ENCODE measurements around the gene SAMD15. TPM values are rescaled to one million over a fixed set of nuclear protein-coding genes. Genes with fewer than 3 reads are reported as not detected.

SAMD15 gene
- total RNA-seq, 1 donor from 2014 or later, result 2.1 TPM

DNA sequence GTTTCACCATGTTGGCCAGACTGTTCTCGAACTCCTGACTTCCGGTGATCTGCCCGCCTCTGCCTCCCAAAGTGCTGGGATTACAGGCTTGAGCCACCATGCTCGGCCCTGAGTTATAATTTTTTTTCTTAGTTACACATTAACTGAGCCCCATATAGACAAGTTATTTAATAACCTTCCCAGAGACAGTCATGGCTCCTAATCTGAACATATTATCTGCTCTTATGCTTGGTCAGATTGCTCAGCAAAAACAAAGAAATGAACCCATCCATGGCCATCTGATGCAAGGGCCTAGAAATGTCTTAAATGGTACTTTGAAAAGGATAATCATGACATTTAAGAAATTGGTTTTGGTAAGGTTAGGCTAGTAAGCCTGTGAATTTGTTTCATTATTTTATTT is 13.0 kb downstream of the SAMD15 start:
- H3K9me3 Mint-ChIP-seq (ENCODE audit: unreplicated experiment), result no peaks in the 10 kb centered on the region
- no peaks in the 10 kb centered on the region for H3K4me1 Mint-ChIP-seq (ENCODE audit: low read depth, unreplicated experiment)
- H3K9me3 ChIP-seq (ENCODE audit: insufficient read depth, low read depth, low read length), result no peaks in the 10 kb centered on the region
- no peak overlapping the region for H3K4me3 ChIP-seq (ENCODE audit: insufficient read depth, low read depth, low read length)
- H3K79me2 ChIP-seq (ENCODE audit: insufficient read depth, low read length), result no peaks in the 10 kb centered on the region
- no peak for FAIRE-seq
- no peaks in the 10 kb centered on the region for H3K27me3 Mint-ChIP-seq (ENCODE audit: low read depth, unreplicated experiment)
- no peaks in the 10 kb centered on the region for H3K27me3 ChIP-seq (ENCODE audit: insufficient read depth, low read length)
- no peak overlapping the region for H3K4me3 Mint-ChIP-seq (ENCODE audit: unreplicated experiment)
- H3K4me1 ChIP-seq (ENCODE audit: insufficient read depth, low read length), result no peaks in the 10 kb centered on the region
- H3K36me3 ChIP-seq (ENCODE audit: insufficient read depth, low read length), result no peaks in the 10 kb centered on the region
- H3K27ac ChIP-seq (ENCODE audit: low read depth, low read length), result no peak overlapping the region
- H4K20me1 ChIP-seq (ENCODE audit: insufficient read depth, low read length), result no peaks in the 10 kb centered on the region
- no peak overlapping the region for H3K4me2 ChIP-seq (ENCODE audit: low read length)
- no peak overlapping the region for H3K27ac Mint-ChIP-seq (ENCODE audit: unreplicated experiment)
- H3K9ac ChIP-seq (ENCODE audit: low read length), result no peak overlapping the region
- TF ChIP-seq CTCF (IDR thresholded peaks at IDR 0.05; ENCODE audit: insufficient read depth, low read depth, low read length), result no peak
- no peak for TF ChIP-seq EZH2 (IDR thresholded peaks at IDR 0.05; ENCODE audit: insufficient read depth, low read length)
- DNase-seq (ENCODE audit: low read depth), result no peak
- no peak overlapping the region for H2AFZ ChIP-seq (ENCODE audit: low read depth, low read length)
- H3K36me3 Mint-ChIP-seq (ENCODE audit: low read depth, unreplicated experiment), result no peaks in the 10 kb centered on the region

DNA sequence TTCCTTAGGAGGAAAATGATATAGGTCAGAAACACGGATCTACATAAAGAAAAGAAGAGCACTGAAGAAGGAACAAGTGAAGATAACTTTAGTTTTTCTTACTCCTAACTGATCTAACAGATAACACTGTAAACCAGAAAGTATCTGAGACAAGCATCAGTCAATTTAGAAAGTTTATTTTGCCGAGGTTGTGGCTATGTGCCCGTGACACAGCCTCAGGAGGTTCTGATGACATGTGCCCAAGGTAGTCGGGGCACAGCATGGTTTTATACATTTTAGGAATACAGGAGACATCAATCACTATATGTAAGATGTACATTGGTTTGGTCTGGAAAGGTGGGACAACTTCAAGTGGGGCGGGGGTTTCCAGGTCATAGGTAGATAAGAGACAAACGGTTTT is 23.0 kb downstream of the SAMD15 start:
- TF ChIP-seq EZH2 (IDR thresholded peaks at IDR 0.05; ENCODE audit: insufficient read depth, low read length) (no peak), CTCF (IDR thresholded peaks at IDR 0.05; ENCODE audit: insufficient read depth, low read depth, low read length) (no peak)
- Histone ChIP-seq H3K79me2 (ENCODE audit: insufficient read depth, low read length) (no peaks in the 10 kb centered on the region), H3K9ac (ENCODE audit: low read length) (no peak overlapping the region), H3K27ac (ENCODE audit: low read depth, low read length) (no peak overlapping the region), H2AFZ (ENCODE audit: low read depth, low read length) (no peak overlapping the region), H3K4me3 (ENCODE audit: insufficient read depth, low read depth, low read length) (no peak overlapping the region), H4K20me1 (ENCODE audit: insufficient read depth, low read length) (no peaks in the 10 kb centered on the region), H3K9me3 (ENCODE audit: insufficient read depth, low read depth, low read length) (no peaks in the 10 kb centered on the region), H3K4me2 (ENCODE audit: low read length) (no peak overlapping the region), H3K4me1 (ENCODE audit: insufficient read depth, low read length) (no peaks in the 10 kb centered on the region), H3K27me3 (ENCODE audit: insufficient read depth, low read length) (peaks cover 2% of the 10 kb centered on the region), H3K36me3 (ENCODE audit: insufficient read depth, low read length) (no peaks in the 10 kb centered on the region)
- H3K9me3 Mint-ChIP-seq (ENCODE audit: unreplicated experiment), result no peaks in the 10 kb centered on the region
- no peaks in the 10 kb centered on the region for H3K4me1 Mint-ChIP-seq (ENCODE audit: low read depth, unreplicated experiment)
- FAIRE-seq (no peak), DNase-seq (ENCODE audit: low read depth) (no peak)
- H3K27me3 Mint-ChIP-seq (ENCODE audit: low read depth, unreplicated experiment), result peaks cover 3% of the 10 kb centered on the region
- H3K36me3 Mint-ChIP-seq (ENCODE audit: low read depth, unreplicated experiment), result peaks cover 6% of the 10 kb centered on the region
- H3K27ac Mint-ChIP-seq (ENCODE audit: unreplicated experiment), result no peak overlapping the region
- H3K4me3 Mint-ChIP-seq (ENCODE audit: unreplicated experiment), result no peak overlapping the region

DNA sequence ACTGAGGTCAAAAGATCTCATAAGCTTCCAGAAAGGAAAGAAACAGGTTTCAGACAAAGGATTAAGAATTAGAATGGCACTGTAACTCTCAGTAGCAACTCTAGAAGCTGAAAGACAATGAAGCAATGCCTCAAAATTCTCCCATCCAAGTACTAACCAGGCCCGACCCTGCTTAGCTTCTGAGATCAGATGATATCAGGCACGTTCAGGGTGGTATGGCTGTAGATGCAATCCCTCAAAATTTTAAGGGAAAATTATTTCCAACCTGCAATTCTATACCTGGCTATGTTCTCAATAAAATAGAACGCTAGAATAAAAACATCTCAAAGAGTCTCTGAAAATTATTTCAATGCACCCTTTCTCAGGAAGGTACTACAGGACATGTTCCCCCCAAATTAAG is 26.6 kb downstream of the SAMD15 start:
- DNase-seq (ENCODE audit: low read depth) (no peak), FAIRE-seq (no peak)
- Mint-ChIP-seq H3K36me3 (ENCODE audit: low read depth, unreplicated experiment) (peaks cover 6% of the 10 kb centered on the region), H3K9me3 (ENCODE audit: unreplicated experiment) (no peaks in the 10 kb centered on the region), H3K4me3 (ENCODE audit: unreplicated experiment) (no peak overlapping the region), H3K27ac (ENCODE audit: unreplicated experiment) (no peak overlapping the region), H3K4me1 (ENCODE audit: low read depth, unreplicated experiment) (peaks cover 7% of the 10 kb centered on the region), H3K27me3 (ENCODE audit: low read depth, unreplicated experiment) (peaks cover 3% of the 10 kb centered on the region)
- Histone ChIP-seq H3K9me3 (ENCODE audit: insufficient read depth, low read depth, low read length) (no peaks in the 10 kb centered on the region), H3K4me1 (ENCODE audit: insufficient read depth, low read length) (no peaks in the 10 kb centered on the region), H3K27me3 (ENCODE audit: insufficient read depth, low read length) (peaks cover 2% of the 10 kb centered on the region), H2AFZ (ENCODE audit: low read depth, low read length) (no peak overlapping the region), H3K36me3 (ENCODE audit: insufficient read depth, low read length) (no peaks in the 10 kb centered on the region), H3K4me2 (ENCODE audit: low read length) (no peak overlapping the region), H3K9ac (ENCODE audit: low read length) (no peak overlapping the region), H3K79me2 (ENCODE audit: insufficient read depth, low read length) (no peaks in the 10 kb centered on the region), H4K20me1 (ENCODE audit: insufficient read depth, low read length) (no peaks in the 10 kb centered on the region), H3K4me3 (ENCODE audit: insufficient read depth, low read depth, low read length) (no peak overlapping the region), H3K27ac (ENCODE audit: low read depth, low read length) (no peak overlapping the region)
- no peak for TF ChIP-seq EZH2 (IDR thresholded peaks at IDR 0.05; ENCODE audit: insufficient read depth, low read length)
- TF ChIP-seq CTCF (IDR thresholded peaks at IDR 0.05; ENCODE audit: insufficient read depth, low read depth, low read length), result no peak

All from astrocyte (in vitro differentiated cells and primary cell).